ENCODE measurements around the gene ANTXR2.

Gene ANTXR2

GRCh38 chr4:80101071-80101791 lies 28.2 kb upstream of the ANTXR2 start:
- Histone ChIP-seq H3K4me3 (ENCODE audit: low read depth, low read length) (no peak overlapping the region), H3K4me1 (peaks cover 16% of the 10 kb centered on the region), H3K27me3 (no peaks in the 10 kb centered on the region), H3K36me3 (no peaks in the 10 kb centered on the region), H3K9me3 (no peaks in the 10 kb centered on the region)
- DNase-seq = no peak
- TF ChIP-seq, protein P1, sequence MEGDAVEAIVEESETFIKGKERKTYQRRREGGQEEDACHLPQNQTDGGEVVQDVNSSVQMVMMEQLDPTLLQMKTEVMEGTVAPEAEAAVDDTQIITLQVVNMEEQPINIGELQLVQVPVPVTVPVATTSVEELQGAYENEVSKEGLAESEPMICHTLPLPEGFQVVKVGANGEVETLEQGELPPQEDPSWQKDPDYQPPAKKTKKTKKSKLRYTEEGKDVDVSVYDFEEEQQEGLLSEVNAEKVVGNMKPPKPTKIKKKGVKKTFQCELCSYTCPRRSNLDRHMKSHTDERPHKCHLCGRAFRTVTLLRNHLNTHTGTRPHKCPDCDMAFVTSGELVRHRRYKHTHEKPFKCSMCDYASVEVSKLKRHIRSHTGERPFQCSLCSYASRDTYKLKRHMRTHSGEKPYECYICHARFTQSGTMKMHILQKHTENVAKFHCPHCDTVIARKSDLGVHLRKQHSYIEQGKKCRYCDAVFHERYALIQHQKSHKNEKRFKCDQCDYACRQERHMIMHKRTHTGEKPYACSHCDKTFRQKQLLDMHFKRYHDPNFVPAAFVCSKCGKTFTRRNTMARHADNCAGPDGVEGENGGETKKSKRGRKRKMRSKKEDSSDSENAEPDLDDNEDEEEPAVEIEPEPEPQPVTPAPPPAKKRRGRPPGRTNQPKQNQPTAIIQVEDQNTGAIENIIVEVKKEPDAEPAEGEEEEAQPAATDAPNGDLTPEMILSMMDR (IDR thresholded peaks at IDR 0.05; ENCODE audit: low read depth, low read length) = no peak

DNA sequence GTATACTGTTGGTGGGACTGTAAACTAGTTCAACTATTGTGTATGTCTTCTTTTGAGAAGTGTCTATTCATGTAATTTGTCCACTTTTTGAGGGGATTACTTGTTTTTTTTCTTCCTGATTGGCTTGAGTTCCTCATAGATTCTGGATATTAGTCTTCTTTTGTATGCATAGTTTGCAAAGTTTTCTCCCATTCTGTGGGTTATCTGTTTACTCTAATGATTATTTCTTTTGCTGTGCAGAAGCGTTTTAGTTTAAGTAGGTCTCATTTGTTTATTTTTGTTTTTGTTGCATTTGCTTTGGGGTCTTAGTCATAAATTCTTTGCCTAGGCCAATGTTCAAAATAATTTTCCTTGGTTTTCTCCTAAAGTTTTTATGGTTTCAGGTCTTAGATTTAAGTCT lies 26.6 kb upstream of the ANTXR2 start:
- Histone ChIP-seq H3K4me3 (ENCODE audit: low read depth, low read length) (no peak overlapping the region), H3K9me3 (no peaks in the 10 kb centered on the region), H3K36me3 (no peaks in the 10 kb centered on the region), H3K27me3 (no peaks in the 10 kb centered on the region), H3K4me1 (peaks cover 16% of the 10 kb centered on the region)
- no peak for DNase-seq
- TF ChIP-seq, protein P1 (IDR thresholded peaks at IDR 0.05; ENCODE audit: low read depth, low read length) = no peak

- no peaks in the 10 kb centered on the region for H3K9me3 ChIP-seq
- H3K36me3 ChIP-seq = no peaks in the 10 kb centered on the region
- no peak overlapping the region for H3K4me3 ChIP-seq (ENCODE audit: low read depth, low read length)
- DNase-seq = no peak
- no peaks in the 10 kb centered on the region for H3K27me3 ChIP-seq
- H3K4me1 ChIP-seq = peaks cover 24% of the 10 kb centered on the region
- TF ChIP-seq, protein P1 (IDR thresholded peaks at IDR 0.05; ENCODE audit: low read depth, low read length) = no peak
Observed at GRCh38 chr4:80098635-80099034, 25.6 kb upstream of the ANTXR2 start.

- peak; percentile 60 for DNase-seq
- Histone ChIP-seq H3K9me3 (no peaks in the 10 kb centered on the region), H3K4me1 (peaks cover 27% of the 10 kb centered on the region), H3K4me3 (ENCODE audit: low read depth, low read length) (no peak overlapping the region), H3K36me3 (no peaks in the 10 kb centered on the region), H3K27me3 (no peaks in the 10 kb centered on the region)
- TF ChIP-seq, protein P1 (IDR thresholded peaks at IDR 0.05; ENCODE audit: low read depth, low read length) = no peak
Observed at GRCh38 chr4:80097400-80098177, 24.6 kb upstream of the ANTXR2 start.

DNA sequence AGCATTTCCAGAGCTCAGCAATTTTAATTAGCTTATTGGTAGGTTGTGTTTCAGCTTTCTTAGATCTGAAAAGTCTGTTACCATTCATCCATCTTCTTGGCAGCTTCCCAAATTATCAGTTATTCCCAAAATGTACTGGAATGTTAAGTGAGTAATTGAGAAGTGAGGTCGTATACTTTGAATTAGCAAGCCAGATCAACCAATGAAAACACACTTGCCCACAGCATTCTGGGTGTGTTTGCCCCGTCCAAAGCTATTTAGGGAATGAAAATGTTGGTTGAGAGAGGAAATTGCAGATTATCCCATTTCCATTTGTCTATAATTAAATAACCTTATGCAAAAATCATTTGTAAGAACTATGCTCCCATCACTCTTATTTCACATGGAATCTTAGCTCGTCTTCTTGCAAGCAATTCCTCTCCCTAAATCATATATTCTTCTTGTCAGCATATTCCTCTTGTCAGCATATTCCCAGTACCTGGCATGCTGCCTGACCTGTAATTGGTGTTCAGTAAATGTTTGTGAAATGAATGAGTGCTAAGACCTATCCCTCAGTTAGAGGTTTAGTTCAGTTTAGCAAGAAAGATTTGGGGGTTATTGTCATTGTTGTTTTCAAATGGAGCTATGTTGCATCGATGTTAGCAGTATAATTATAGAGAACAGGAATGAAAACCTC lies 23.3 kb upstream of the ANTXR2 start:
- Histone ChIP-seq H3K27me3 (no peaks in the 10 kb centered on the region), H3K4me1 (peaks cover 27% of the 10 kb centered on the region), H3K36me3 (no peaks in the 10 kb centered on the region), H3K9me3 (no peaks in the 10 kb centered on the region), H3K4me3 (ENCODE audit: low read depth, low read length) (no peak overlapping the region)
- TF ChIP-seq, protein P1 (IDR thresholded peaks at IDR 0.05; ENCODE audit: low read depth, low read length) = no peak
- no peak for DNase-seq

Data from BE2C (cell line).